H1 (cell line): ENCODE measurements around the gene AUH. TPM values are rescaled to one million over a fixed set of nuclear protein-coding genes. Genes with fewer than 3 reads are reported as not detected.

ENCODE experiments used
- CTCF ChIA-PET: fragments of 300-600 bp; sonication (Branson Sonifier 250); formaldehyde crosslinking; loops from one replicate; lab custom pipeline; 2021; ENCODE audit not compliant: partially characterized antibody; lab: Charles Lee
- POLR2A ChIA-PET: fragments of 300-600 bp; sonication (Branson Sonifier 250); formaldehyde crosslinking; loops from one replicate; lab custom pipeline; 2021; ENCODE audit warnings: inconsistent platforms; ENCODE audit not compliant: partially characterized antibody; lab: Charles Lee
- DNase-seq, 2 experiments: peaks; one replicate each; pipeline versions ENCODE4 v3.0.0 to v3.0.0-alpha.2; 2010 to 2022; ENCODE audit warnings: low spot score in 2 of 2, low read depth in 1 of 2, mixed read lengths in 1 of 2
- FAIRE-seq: peaks from 2 replicates; lab custom pipeline; 2011; peaks lifted over from hg19 to GRCh38; lab: Jason Lieb, UNC
- H2AFZ ChIP-seq: 2 replicates; pipeline ENCODE4 v1.8.1; 2012; ENCODE audit warnings: low read length, inconsistent platforms
- H2AK5ac ChIP-seq: 2 replicates; pipeline ENCODE4 v1.6.1; 2013; ENCODE audit warnings: low read depth, low read length
- H2BK120ac ChIP-seq: replicated peaks from 2 replicates; pipeline ENCODE3; 2013; ENCODE audit warnings: low read depth, low read length, inconsistent platforms
- H2BK12ac ChIP-seq: 2 replicates; pipeline ENCODE4 v1.6.1; 2013; ENCODE audit warnings: low read depth, low read length
- H2BK15ac ChIP-seq: 2 replicates; pipeline ENCODE4 v1.6.1; 2013; ENCODE audit warnings: low read length
- H2BK20ac ChIP-seq: 2 replicates; pipeline ENCODE4 v1.6.1; 2013; ENCODE audit warnings: low read length
- H2BK5ac ChIP-seq: 2 replicates; pipeline ENCODE4 v1.6.1; 2013; ENCODE audit warnings: low read depth, low read length
- H3K14ac ChIP-seq: 2 replicates; pipeline ENCODE4 v1.6.1; 2013; ENCODE audit warnings: inconsistent platforms; ENCODE audit not compliant: insufficient read length
- H3K18ac ChIP-seq: 2 replicates; pipeline ENCODE4 v1.6.1; 2013; ENCODE audit warnings: low read length; ENCODE audit errors: extremely low read depth
- H3K23ac ChIP-seq: 2 replicates; pipeline ENCODE4 v1.6.1; 2013; ENCODE audit warnings: inconsistent platforms; ENCODE audit not compliant: insufficient read length
- H3K23me2 ChIP-seq: 2 replicates; pipeline ENCODE4 v1.6.1; 2013; ENCODE audit warnings: low read depth, low read length
- H3K27ac ChIP-seq: 2 replicates; pipeline ENCODE4 v1.6.1; 2011; ENCODE audit warnings: low read depth, low read length, inconsistent platforms
- H3K27me3 ChIP-seq, 4 experiments: replicated peaks in 1 of 4; 1 replicate in 1 of 4; 2 replicates in 3 of 4; pipeline versions ENCODE4 v1.6.1 to v1.8.1; 2011 to 2013; ENCODE audit warnings: low read length in 3 of 4, mild to moderate bottlenecking in 3 of 4, inconsistent platforms in 2 of 4, mixed read lengths in 2 of 4, moderate library complexity in 1 of 4; ENCODE audit not compliant: control insufficient read depth in 3 of 4, insufficient read depth in 3 of 4; ENCODE audit errors: extremely low read depth in 1 of 4
- H3K36me3 ChIP-seq, 4 experiments: 2 replicates each; pipeline versions ENCODE4 v1.6.1 to v1.8.1; 2011 to 2013; ENCODE audit warnings: mild to moderate bottlenecking in 4 of 4, low read length in 3 of 4, moderate library complexity in 2 of 4, control low read depth in 1 of 4, inconsistent platforms in 1 of 4; ENCODE audit not compliant: insufficient read depth in 4 of 4, control insufficient read depth in 2 of 4
- H3K4ac ChIP-seq: replicated peaks from 2 replicates; pipeline ENCODE3; 2013; ENCODE audit warnings: low read length, low read depth, mixed read lengths, inconsistent platforms; ENCODE audit not compliant: insufficient read length
- H3K4me1 ChIP-seq, 4 experiments: replicated peaks in 1 of 4; 1 replicate in 1 of 4; 2 replicates in 3 of 4; pipeline versions ENCODE4 v1.6.1 to v1.8.1; 2011 to 2013; ENCODE audit warnings: low read length in 3 of 4, inconsistent platforms in 2 of 4, mixed read lengths in 1 of 4; ENCODE audit not compliant: insufficient read depth in 4 of 4, control insufficient read depth in 3 of 4
- H3K4me2 ChIP-seq, 2 experiments: 2 replicates each; pipeline versions ENCODE4 v1.6.1 to v1.8.1; 2011 to 2013; ENCODE audit warnings: low read depth in 2 of 2, low read length in 2 of 2, control low read depth in 1 of 2, inconsistent platforms in 1 of 2, mild to moderate bottlenecking in 1 of 2; ENCODE audit not compliant: insufficient read depth in 1 of 2
- H3K4me3 ChIP-seq, 4 experiments: fragments of 200-600, 300-600 bp in 1 of 4; sonication (generic), shearing (Covaris generic), sonication (Bioruptor Twin) in 1 of 4; 2 replicates each; pipeline versions ENCODE4 v1.5.1 to v1.8.1; 2011 to 2016; ENCODE audit warnings: low read length in 4 of 4, low read depth in 3 of 4, control low read depth in 2 of 4, inconsistent platforms in 2 of 4, mild to moderate bottlenecking in 2 of 4, mixed read lengths in 1 of 4, moderate library complexity in 1 of 4; ENCODE audit not compliant: insufficient read depth in 2 of 4; ENCODE audit errors: extremely low read depth in 1 of 4
- H3K56ac ChIP-seq: replicated peaks from 2 replicates; pipeline ENCODE3; 2013; ENCODE audit warnings: low read depth, mild to moderate bottlenecking, mixed read lengths, low read length, inconsistent platforms; ENCODE audit not compliant: insufficient read length
- H3K79me1 ChIP-seq: 2 replicates; pipeline ENCODE4 v1.6.1; 2013; ENCODE audit warnings: low read depth, low read length, control low read depth
- H3K79me2 ChIP-seq, 2 experiments: 2 replicates each; pipeline versions ENCODE4 v1.6.1 to v1.8.1; 2012 to 2013; ENCODE audit warnings: low read length in 2 of 2, mild to moderate bottlenecking in 2 of 2, inconsistent platforms in 1 of 2; ENCODE audit not compliant: insufficient read depth in 2 of 2, control insufficient read depth in 1 of 2
- H3K9ac ChIP-seq, 4 experiments: replicated peaks in 1 of 4; 1 replicate in 1 of 4; 2 replicates in 3 of 4; pipeline versions ENCODE4 v1.6.1 to v1.8.1; 2011 to 2013; ENCODE audit warnings: low read depth in 3 of 4, low read length in 3 of 4, control low read depth in 2 of 4, mild to moderate bottlenecking in 2 of 4, moderate library complexity in 2 of 4, inconsistent platforms in 1 of 4; ENCODE audit errors: extremely low read depth in 1 of 4
- H3K9me3 ChIP-seq, 2 experiments: 2 replicates each; pipeline versions ENCODE4 v1.6.1 to v1.8.1; 2012 to 2013; ENCODE audit warnings: mild to moderate bottlenecking in 2 of 2, moderate library complexity in 2 of 2, control low read depth in 1 of 2, inconsistent platforms in 1 of 2, low read depth in 1 of 2, low read length in 1 of 2, mixed read lengths in 1 of 2; ENCODE audit not compliant: insufficient read depth in 2 of 2
- H4K20me1 ChIP-seq, 2 experiments: replicated peaks in 1 of 2; 2 replicates each; pipeline versions ENCODE3 to v1.8.1; 2011 to 2013; ENCODE audit warnings: inconsistent platforms in 2 of 2, low read length in 2 of 2, mild to moderate bottlenecking in 1 of 2; ENCODE audit not compliant: insufficient read depth in 2 of 2, control insufficient read depth in 1 of 2
- H4K5ac ChIP-seq: 2 replicates; pipeline ENCODE4 v1.6.1; 2013; ENCODE audit warnings: low read length, low read depth, mixed read lengths, inconsistent platforms; ENCODE audit not compliant: insufficient read length
- H4K8ac ChIP-seq: 2 replicates; pipeline ENCODE4 v1.8.0; 2013; ENCODE audit warnings: mild to moderate bottlenecking, moderate library complexity, low read length, inconsistent platforms; ENCODE audit not compliant: insufficient read depth; ENCODE audit errors: extremely low read depth
- H4K91ac ChIP-seq: replicated peaks from 2 replicates; pipeline ENCODE3; 2013; ENCODE audit warnings: low read length, mixed read lengths, inconsistent platforms; ENCODE audit not compliant: insufficient read length
- EGR1 ChIP-seq: IDR thresholded peaks from 2 replicates; pipeline ENCODE4 v1.6.1; 2011; ENCODE audit warnings: low read depth, low read length, borderline replicate concordance
- TCF12 ChIP-seq: IDR thresholded peaks from 2 replicates; pipeline ENCODE4 v1.6.1; 2011; ENCODE audit warnings: low read depth, mild to moderate bottlenecking, low read length
- WGBS, 2 experiments: shearing (Covaris generic) in 1 of 2; methylation state at CpG; one replicate each; pipeline versions ENCODE4 v1.1.6 to v1.1.7; 2013 to 2015; ENCODE audit warnings: low lambda C conversion rate in 2 of 2, mixed read lengths in 2 of 2, inconsistent platforms in 1 of 2, low coverage in 1 of 2, missing lambda C conversion rate in 1 of 2; ENCODE audit not compliant: insufficient replicate concordance in 2 of 2, insufficient coverage in 1 of 2, insufficient read length in 1 of 2; ENCODE audit errors: extremely low coverage in 1 of 2, missing lambda C conversion rate in 1 of 2; 5-methylcytosine and 5-hydroxymethylcytosine counted together
- polyA plus RNA-seq, 7 experiments: library from polyadenylated mRNA; depleted of rRNA in 3 of 7; stranded (reverse) in 5 of 7; unstranded in 2 of 7; fragments of >200 nt in 5 of 7; fragments of 200-250 nt in 2 of 7; gene quantifications; 1 replicate in 5 of 7; 2 replicates in 1 of 7; 4 replicates in 1 of 7; pipeline versions ENCODE4 v1.2.1 to v1.2.3, GENCODE V29; 2011 to 2013; ENCODE audit warnings: missing spikeins in 2 of 7, mixed read lengths in 2 of 7
- total RNA-seq: library from RNA; stranded (reverse); fragmentation: NEBNext Ultra II Directional; extraction: Animal tissue kit (Norgen Biotek cat#: 25700); gene quantifications from 2 replicates; pipeline ENCODE4 v1.2.1, GENCODE V29; 2021
- TF ChIP-seq, protein P1 (sequence below): IDR thresholded peaks from 2 replicates; pipeline ENCODE4 v1.6.1; 2012; ENCODE audit warnings: inconsistent platforms

The AUH gene
- total and polyA plus RNA-seq, 2 of the 8 experiments (the other 6 are each of a cell fraction or from before 2014, with no cell fraction given): 5.8 to 21.9 TPM

DNA sequence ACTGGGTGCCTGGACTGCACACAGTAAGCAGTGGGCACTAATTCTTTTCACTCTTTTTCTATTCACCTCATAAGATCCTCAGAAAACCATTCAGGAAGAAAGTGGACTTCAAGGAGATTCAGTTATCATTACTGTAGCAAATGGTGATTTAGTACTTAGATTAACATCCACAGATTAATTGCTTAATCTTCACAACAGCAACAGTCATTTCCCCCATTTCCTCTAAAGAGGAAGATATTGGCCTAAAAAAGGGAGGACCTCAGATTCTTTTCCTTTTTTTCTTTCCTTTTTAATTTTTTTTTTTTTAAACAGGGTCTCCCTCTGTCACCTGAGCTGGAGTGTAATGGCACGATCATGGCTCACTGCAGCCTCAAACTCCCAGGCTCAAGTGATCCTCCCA is 64.4 kb downstream of the AUH start:
- no peak overlapping the region for H2BK12ac ChIP-seq
- no peaks in the 10 kb centered on the region for H4K20me1 ChIP-seq
- H3K14ac ChIP-seq: no peak overlapping the region
- POLR2A ChIA-PET: no interaction called here
- DNase-seq (no peak), FAIRE-seq (no peak)
- no peaks in the 10 kb centered on the region for H3K79me2 ChIP-seq
- no peak overlapping the region for H3K4me3 ChIP-seq
- H2BK120ac ChIP-seq: no peak overlapping the region
- H3K9me3 ChIP-seq: no peaks in the 10 kb centered on the region
- H3K79me1 ChIP-seq: no peaks in the 10 kb centered on the region
- H3K27me3 ChIP-seq: no peaks in the 10 kb centered on the region
- H3K36me3 ChIP-seq: peaks cover 2 to 22% (median 6%) of the 10 kb centered on the region in 4 experiments; a peak in 6 of 8 replicates
- H2AFZ ChIP-seq: no peak overlapping the region
- no peak overlapping the region for H3K4ac ChIP-seq
- WGBS, 2 experiments: 93% methylated on average over 1 of the region's 1 CpG; no CpG with 5 or more reads in 1 of the 2 experiments
- H3K23ac ChIP-seq: no peak overlapping the region
- no peak overlapping the region for H2BK5ac ChIP-seq
- H3K4me1 ChIP-seq: no peaks in the 10 kb centered on the region
- H2BK15ac ChIP-seq: no peak overlapping the region
- no peak overlapping the region for H3K27ac ChIP-seq
- no peaks in the 10 kb centered on the region for H3K23me2 ChIP-seq
- H4K8ac ChIP-seq: no peak overlapping the region
- H3K18ac ChIP-seq: no peak overlapping the region
- no peak overlapping the region for H4K91ac ChIP-seq
- no peak overlapping the region for H4K5ac ChIP-seq
- H3K9ac ChIP-seq: no peak overlapping the region
- no peak for TF ChIP-seq EGR1
- TF ChIP-seq, protein P1, sequence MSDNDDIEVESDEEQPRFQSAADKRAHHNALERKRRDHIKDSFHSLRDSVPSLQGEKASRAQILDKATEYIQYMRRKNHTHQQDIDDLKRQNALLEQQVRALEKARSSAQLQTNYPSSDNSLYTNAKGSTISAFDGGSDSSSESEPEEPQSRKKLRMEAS: no peak
- no peak for TF ChIP-seq TCF12
- TF ChIP-seq, all 59 proteins: peak for 0
- Histone ChIP-seq H3K56ac (no peak overlapping the region), H2BK20ac (no peak overlapping the region), H3K4me2 (no peak overlapping the region), H2AK5ac (no peak overlapping the region)
- CTCF ChIA-PET: no interaction called here
